ENCODE measurements around the gene PRKRA.

GRCh38 chr2:178452870-178453269 lies 1.9 kb upstream of the PRKRA start:
- no peak for TF ChIP-seq CTCF (IDR thresholded peaks at IDR 0.05 in 2 of 3, conservative IDR thresholded peaks at IDR 0.05 in 1 of 3; ENCODE audit: insufficient read depth in 2 of 3, low read depth in 1 of 3, low read length in 3 of 3)
- TF ChIP-seq TBP (optimal IDR thresholded peaks at IDR 0.05; ENCODE audit: low read depth, low read length): no peak
- no peak for TF ChIP-seq ZNF436 (CRISPR knock-in tag; IDR thresholded peaks at IDR 0.05)
- no peak for TF ChIP-seq HDAC3 (IDR thresholded peaks at IDR 0.05; ENCODE audit: borderline replicate concordance, partially characterized antibody)
- no peak for TF ChIP-seq MAZ (CRISPR knock-in tag; conservative IDR thresholded peaks at IDR 0.05 in 1 of 2, IDR thresholded peaks at IDR 0.05 in 1 of 2)
- TF ChIP-seq ZNF324 (CRISPR knock-in tag; IDR thresholded peaks at IDR 0.05): no peak

Measured in K562 (cell line).